H9 (cell line): ENCODE data around the gene PAX8. TPM values are rescaled to one million over a fixed set of nuclear protein-coding genes. Genes with fewer than 3 reads are reported as not detected.

Source experiments
- DNase-seq: peaks from one replicate; pipeline ENCODE4 v3.0.0-alpha.2; 2017
- H2AFZ ChIP-seq: one replicate; pipeline ENCODE4 v1.6.1; 2013; ENCODE audit warnings: mild to moderate bottlenecking, low read length, control low read depth, moderate library complexity
- H2AK5ac ChIP-seq: 2 replicates; pipeline ENCODE4 v1.6.1; 2013; ENCODE audit warnings: low read length, control low read depth, mixed read lengths; ENCODE audit not compliant: insufficient read length
- H2BK120ac ChIP-seq: one replicate; pipeline ENCODE4 v1.6.1; 2013; ENCODE audit warnings: low read depth, mild to moderate bottlenecking, low read length, control low read depth, inconsistent platforms; ENCODE audit not compliant: poor library complexity, severe bottlenecking
- H2BK12ac ChIP-seq: 2 replicates; pipeline ENCODE4 v1.6.1; 2013; ENCODE audit warnings: low read length, control low read depth, mixed read lengths, low read depth; ENCODE audit not compliant: insufficient read length
- H2BK15ac ChIP-seq: 2 replicates; pipeline ENCODE4 v1.6.1; 2013; ENCODE audit warnings: low read depth, low read length, control low read depth
- H2BK20ac ChIP-seq: one replicate; pipeline ENCODE4 v1.6.1; 2013; ENCODE audit warnings: low read depth, mild to moderate bottlenecking, low read length, control low read depth, inconsistent platforms; ENCODE audit not compliant: poor library complexity, severe bottlenecking
- H2BK5ac ChIP-seq: 2 replicates; pipeline ENCODE4 v1.6.1; 2013; ENCODE audit warnings: low read length, control low read depth, mixed read lengths; ENCODE audit not compliant: insufficient read length
- H3K14ac ChIP-seq: 2 replicates; pipeline ENCODE4 v1.6.1; 2013; ENCODE audit warnings: low read length, control low read depth; ENCODE audit not compliant: insufficient read depth
- H3K18ac ChIP-seq: 2 replicates; pipeline ENCODE4 v1.6.1; 2013; ENCODE audit warnings: low read depth, mild to moderate bottlenecking, mixed read lengths, low read length, control low read depth; ENCODE audit not compliant: insufficient read length
- H3K23ac ChIP-seq: 2 replicates; pipeline ENCODE4 v1.6.1; 2013; ENCODE audit warnings: low read length, control low read depth, mixed read lengths, low read depth; ENCODE audit not compliant: insufficient read length
- H3K23me2 ChIP-seq: 2 replicates; pipeline ENCODE4 v1.6.1; 2013; ENCODE audit warnings: low read depth, mild to moderate bottlenecking, mixed read lengths, low read length, control low read depth; ENCODE audit not compliant: insufficient read length, poor library complexity, severe bottlenecking
- H3K27ac ChIP-seq: 2 replicates; pipeline ENCODE4 v1.5.1; 2013; ENCODE audit warnings: low read length, control low read depth, mixed read lengths, low read depth; ENCODE audit not compliant: insufficient read length
- H3K27me3 ChIP-seq: 2 replicates; pipeline ENCODE4 v1.6.1; 2013; ENCODE audit warnings: low read length, control low read depth, inconsistent platforms; ENCODE audit not compliant: insufficient read depth
- H3K4ac ChIP-seq: 2 replicates; pipeline ENCODE4 v1.6.1; 2013; ENCODE audit warnings: low read depth, mild to moderate bottlenecking, control low read depth, inconsistent platforms, low read length, moderate library complexity
- H3K4me1 ChIP-seq: 2 replicates; pipeline ENCODE4 v1.6.1; 2013; ENCODE audit warnings: low read length, control low read depth, inconsistent platforms; ENCODE audit not compliant: insufficient read depth
- H3K4me2 ChIP-seq: 2 replicates; pipeline ENCODE4 v1.6.1; 2013; ENCODE audit warnings: low read length, control low read depth, mixed read lengths; ENCODE audit not compliant: insufficient read length, insufficient read depth
- H3K56ac ChIP-seq: 2 replicates; pipeline ENCODE4 v1.6.1; 2013; ENCODE audit warnings: low read depth, mild to moderate bottlenecking, mixed read lengths, low read length, control low read depth; ENCODE audit not compliant: insufficient read length
- H3K79me1 ChIP-seq: 2 replicates; pipeline ENCODE4 v1.6.1; 2013; ENCODE audit warnings: low read depth, mild to moderate bottlenecking, moderate library complexity, low read length, control low read depth, inconsistent platforms; ENCODE audit not compliant: insufficient read depth, poor library complexity, severe bottlenecking
- H3K79me2 ChIP-seq: 2 replicates; pipeline ENCODE4 v1.6.1; 2013; ENCODE audit warnings: low read length, control low read depth, inconsistent platforms; ENCODE audit not compliant: insufficient read depth
- H3K9ac ChIP-seq: 2 replicates; pipeline ENCODE4 v1.6.1; 2013; ENCODE audit warnings: low read length, control low read depth, mixed read lengths; ENCODE audit not compliant: insufficient read length; ENCODE audit errors: extremely low read depth
- H3K9me3 ChIP-seq: one replicate; pipeline ENCODE4 v1.6.1; 2013; ENCODE audit warnings: low read depth, low read length, inconsistent platforms; ENCODE audit not compliant: control insufficient read depth
- H3T11ph ChIP-seq: one replicate; pipeline ENCODE4 v1.6.1; 2013; ENCODE audit warnings: mild to moderate bottlenecking, low read length, control low read depth, inconsistent platforms
- H4K20me1 ChIP-seq: one replicate; pipeline ENCODE4 v1.6.1; 2013; ENCODE audit not compliant: control insufficient read depth, insufficient read length, insufficient read depth
- H4K5ac ChIP-seq: 2 replicates; pipeline ENCODE4 v1.6.1; 2013; ENCODE audit warnings: low read depth, mild to moderate bottlenecking, mixed read lengths, low read length, control low read depth; ENCODE audit not compliant: insufficient read length
- H4K8ac ChIP-seq: replicated peaks from 2 replicates; pipeline ENCODE4 v1.6.1; 2013; ENCODE audit warnings: low read length, control low read depth, mixed read lengths, low read depth; ENCODE audit not compliant: insufficient read length
- H4K91ac ChIP-seq: 2 replicates; pipeline ENCODE4 v1.6.1; 2013; ENCODE audit warnings: low read depth, mild to moderate bottlenecking, moderate library complexity, mixed read lengths, low read length, control low read depth; ENCODE audit not compliant: insufficient read length
- H3K27ac Mint-ChIP-seq, 3 experiments: 2 replicates in 2 of 3; 3 replicates in 1 of 3; pipeline ENCODE4 v1.8.0; 2020 to 2021; ENCODE audit warnings: mixed read lengths in 3 of 3, mild to moderate bottlenecking in 1 of 3, moderate library complexity in 1 of 3
- H3K27me3 Mint-ChIP-seq: 2 replicates; pipeline ENCODE4 v1.8.0; 2021; ENCODE audit warnings: low read depth, mild to moderate bottlenecking, moderate library complexity, mixed read lengths
- H3K36me3 Mint-ChIP-seq, 3 experiments: 2 replicates in 2 of 3; 3 replicates in 1 of 3; pipeline ENCODE4 v1.8.0; 2020 to 2021; ENCODE audit warnings: low read depth in 3 of 3, mixed read lengths in 3 of 3; ENCODE audit not compliant: insufficient read depth in 1 of 3
- H3K4me1 Mint-ChIP-seq, 2 experiments: 2 replicates each; pipeline ENCODE4 v1.8.0; 2020; ENCODE audit warnings: mixed read lengths in 2 of 2
- H3K4me3 Mint-ChIP-seq, 2 experiments: 2 replicates in 1 of 2; 3 replicates in 1 of 2; pipeline ENCODE4 v1.8.0; 2020 to 2021; ENCODE audit warnings: mild to moderate bottlenecking in 2 of 2, mixed read lengths in 2 of 2, moderate library complexity in 1 of 2
- H3K9me3 Mint-ChIP-seq, 2 experiments: 2 replicates in 1 of 2; 3 replicates in 1 of 2; pipeline ENCODE4 v1.8.0; 2020; ENCODE audit warnings: mild to moderate bottlenecking in 2 of 2, mixed read lengths in 2 of 2, moderate library complexity in 1 of 2
- WGBS: extraction: QIAGEN DNeasy Blood & Tissue Kit; methylation state at CpG from one replicate; pipeline ENCODE4 v1.1.7; 2013; ENCODE audit warnings: missing lambda C conversion rate, low lambda C conversion rate, mixed read lengths; ENCODE audit not compliant: insufficient read length; ENCODE audit errors: extremely low coverage; 5-methylcytosine and 5-hydroxymethylcytosine counted together
- total RNA-seq: library from RNA; stranded (reverse); gene quantifications from 2 replicates; pipeline ENCODE4 v1.2.1, GENCODE V29; 2021
- TF ChIP-seq, protein P1 (sequence below): fragments of 200-600 bp; sonication (generic); conservative IDR thresholded peaks from 3 replicates; pipeline ENCODE4 v1.8.0; 2021; ENCODE audit warnings: antibody characterized with exemption, mild to moderate bottlenecking

The PAX8 gene
- total RNA-seq, 1 experiment from 2014 or later, result not detected

DNA sequence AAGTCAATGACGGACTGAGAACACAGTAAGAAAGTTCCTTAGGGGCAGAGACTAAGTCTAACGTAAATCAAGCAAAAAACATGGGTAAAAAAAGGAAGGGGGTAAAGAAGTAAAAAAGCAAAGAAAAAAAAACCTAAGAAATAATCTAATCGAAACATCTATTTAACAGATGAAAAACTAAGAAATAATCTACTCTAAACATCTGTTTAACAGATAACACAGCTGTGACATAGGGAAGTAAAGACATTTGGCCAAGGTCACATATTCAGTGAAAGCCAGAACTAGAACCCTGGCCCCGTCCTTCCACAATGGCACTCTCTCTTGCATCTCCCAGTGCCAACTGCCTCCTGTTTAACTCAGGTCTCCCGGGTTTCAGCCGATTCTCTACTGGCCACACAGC lies 56.9 kb downstream of the PAX8 start:
- Histone ChIP-seq H2AK5ac (no peak overlapping the region), H3K23me2 (no peaks in the 10 kb centered on the region), H3K18ac (no peak overlapping the region), H4K8ac (no peak overlapping the region), H3K23ac (no peak overlapping the region), H3K14ac (no peak overlapping the region), H3K79me2 (no peaks in the 10 kb centered on the region), H3K27ac (no peak overlapping the region), H3K56ac (no peak overlapping the region), H3K4me2 (no peak overlapping the region), H3K9ac (no peak overlapping the region), H3K79me1 (no peaks in the 10 kb centered on the region), H3K9me3 (no peaks in the 10 kb centered on the region), H4K91ac (no peak overlapping the region), H2BK20ac (no peak overlapping the region), H4K20me1 (no peaks in the 10 kb centered on the region), H2BK120ac (no peak overlapping the region), H2BK15ac (no peak overlapping the region), H3K4me1 (no peaks in the 10 kb centered on the region), H3T11ph (no peak overlapping the region), H4K5ac (no peak overlapping the region), H2AFZ (no peak overlapping the region), H3K4ac (no peak overlapping the region), H3K27me3 (no peaks in the 10 kb centered on the region), H2BK12ac (no peak overlapping the region), H2BK5ac (no peak overlapping the region)
- H3K4me3 Mint-ChIP-seq, result no peak overlapping the region
- no CpG with 5 or more reads among the region's 6 CpGs for WGBS
- no peaks in the 10 kb centered on the region for H3K36me3 Mint-ChIP-seq
- H3K27ac Mint-ChIP-seq, result no peak overlapping the region
- no peak for DNase-seq
- peaks cover 5% of the 10 kb centered on the region for H3K27me3 Mint-ChIP-seq
- TF ChIP-seq, protein P1, sequence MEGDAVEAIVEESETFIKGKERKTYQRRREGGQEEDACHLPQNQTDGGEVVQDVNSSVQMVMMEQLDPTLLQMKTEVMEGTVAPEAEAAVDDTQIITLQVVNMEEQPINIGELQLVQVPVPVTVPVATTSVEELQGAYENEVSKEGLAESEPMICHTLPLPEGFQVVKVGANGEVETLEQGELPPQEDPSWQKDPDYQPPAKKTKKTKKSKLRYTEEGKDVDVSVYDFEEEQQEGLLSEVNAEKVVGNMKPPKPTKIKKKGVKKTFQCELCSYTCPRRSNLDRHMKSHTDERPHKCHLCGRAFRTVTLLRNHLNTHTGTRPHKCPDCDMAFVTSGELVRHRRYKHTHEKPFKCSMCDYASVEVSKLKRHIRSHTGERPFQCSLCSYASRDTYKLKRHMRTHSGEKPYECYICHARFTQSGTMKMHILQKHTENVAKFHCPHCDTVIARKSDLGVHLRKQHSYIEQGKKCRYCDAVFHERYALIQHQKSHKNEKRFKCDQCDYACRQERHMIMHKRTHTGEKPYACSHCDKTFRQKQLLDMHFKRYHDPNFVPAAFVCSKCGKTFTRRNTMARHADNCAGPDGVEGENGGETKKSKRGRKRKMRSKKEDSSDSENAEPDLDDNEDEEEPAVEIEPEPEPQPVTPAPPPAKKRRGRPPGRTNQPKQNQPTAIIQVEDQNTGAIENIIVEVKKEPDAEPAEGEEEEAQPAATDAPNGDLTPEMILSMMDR, result no peak
- H3K4me1 Mint-ChIP-seq, result peaks cover 15 to 29% of the 10 kb centered on the region in 2 experiments
- no peaks in the 10 kb centered on the region for H3K9me3 Mint-ChIP-seq
